Neural cell (in vitro differentiated cells): ENCODE data around the gene FGF4. TPM values are rescaled to one million over a fixed set of nuclear protein-coding genes. Genes with fewer than 3 reads are reported as not detected.

Experiments
- H2AFZ ChIP-seq: fragments of 200-600, 300-800 bp; sonication (generic), shearing (Covaris generic); 2 replicates; pipeline ENCODE4 v1.6.0; 2014; ENCODE audit warnings: low read depth, mild to moderate bottlenecking, antibody characterized with exemption, low read length, moderate library complexity
- H3F3A ChIP-seq: fragments of 200-600 bp; shearing (Covaris generic); 2 replicates; pipeline ENCODE4 v1.6.1; 2016; ENCODE audit warnings: mild to moderate bottlenecking, moderate library complexity, mixed read lengths, antibody characterized with exemption, low read length; ENCODE audit not compliant: insufficient read depth, poor library complexity, severe bottlenecking
- H3K27ac ChIP-seq: fragments of 200-600, 300-800 bp; sonication (generic), shearing (Covaris generic); 2 replicates; pipeline ENCODE4 v1.5.1; 2014; ENCODE audit warnings: mild to moderate bottlenecking, low read length, moderate library complexity
- H3K27me3 ChIP-seq: fragments of 300-800, 200-600 bp; sonication (generic), shearing (Covaris generic); 2 replicates; pipeline ENCODE4 v1.6.0; 2014; ENCODE audit warnings: mild to moderate bottlenecking, low read depth, low read length, moderate library complexity; ENCODE audit not compliant: insufficient read depth
- H3K36me3 ChIP-seq: fragments of 300-800, 200-600 bp; sonication (generic), shearing (Covaris generic); 2 replicates; pipeline ENCODE4 v1.5.1; 2014; ENCODE audit warnings: mild to moderate bottlenecking, antibody characterized with exemption, low read length, moderate library complexity; ENCODE audit not compliant: insufficient read depth
- H3K4me2 ChIP-seq: fragments of 300-800, 200-600 bp; sonication (generic), shearing (Covaris generic); 2 replicates; pipeline ENCODE4 v1.6.0; 2014; ENCODE audit warnings: mild to moderate bottlenecking, low read length
- H3K4me3 ChIP-seq: fragments of 300-800, 200-600 bp; sonication (generic), shearing (Covaris generic); 2 replicates; pipeline ENCODE4 v1.5.1; 2014; ENCODE audit warnings: mild to moderate bottlenecking, low read length, moderate library complexity
- H3K79me2 ChIP-seq: fragments of 200-600 bp; shearing (Covaris generic); replicated peaks from 2 replicates; pipeline ENCODE4 v1.6.0; 2014; ENCODE audit warnings: mild to moderate bottlenecking, low read length, moderate library complexity; ENCODE audit not compliant: insufficient read depth
- H3K9ac ChIP-seq: fragments of 300-800, 200-600 bp; sonication (generic), shearing (Covaris generic); 2 replicates; pipeline ENCODE4 v1.6.1; 2016; ENCODE audit warnings: mild to moderate bottlenecking, low read length, mixed read lengths
- H3K9me2 ChIP-seq: fragments of 200-600 bp; shearing (Covaris generic); 2 replicates; pipeline ENCODE4 v1.6.1; 2016; ENCODE audit warnings: mild to moderate bottlenecking, low read length, mixed read lengths; ENCODE audit not compliant: insufficient read depth
- H3K9me3 ChIP-seq: fragments of 200-600, 300-800 bp; sonication (generic), shearing (Covaris generic); 2 replicates; pipeline ENCODE4 v1.6.1; 2016; ENCODE audit warnings: mild to moderate bottlenecking, mixed run types, low read length, moderate library complexity, mixed read lengths
- H4K20me1 ChIP-seq: fragments of 200-600 bp; shearing (Covaris generic); 2 replicates; pipeline ENCODE4 v1.6.1; 2016; ENCODE audit warnings: mild to moderate bottlenecking, mixed run types; ENCODE audit not compliant: insufficient read depth
- CTCF ChIP-seq: fragments of 450-650 bp; IDR thresholded peaks from 2 replicates; pipeline ENCODE4 v1.5.1; 2014; ENCODE audit warnings: antibody characterized with exemption, mild to moderate bottlenecking, moderate library complexity; ENCODE audit not compliant: poor library complexity, severe bottlenecking
- EP300 ChIP-seq: fragments of 450-650 bp; conservative IDR thresholded peaks from 2 replicates; pipeline ENCODE4 v1.6.1; 2014; ENCODE audit warnings: antibody characterized with exemption, mild to moderate bottlenecking, moderate library complexity; ENCODE audit not compliant: poor library complexity, severe bottlenecking
- EZH2 ChIP-seq: fragments of 200-600, 300-800 bp; shearing (Covaris generic), sonication (generic); IDR thresholded peaks from 2 replicates; pipeline ENCODE4 v1.6.1; 2014; ENCODE audit warnings: antibody characterized with exemption, low read length, borderline replicate concordance, mild to moderate bottlenecking; ENCODE audit not compliant: insufficient read depth, poor library complexity, severe bottlenecking
- MXI1 ChIP-seq: fragments of 450-650 bp; conservative IDR thresholded peaks from 2 replicates; pipeline ENCODE4 v1.6.1; 2014; ENCODE audit warnings: antibody characterized with exemption, mild to moderate bottlenecking; ENCODE audit not compliant: poor library complexity, severe bottlenecking
- POLR2AphosphoS5 ChIP-seq: IDR thresholded peaks from 2 replicates; pipeline ENCODE4 v1.6.1; 2012
- RAD21 ChIP-seq: fragments of 450-650 bp; conservative IDR thresholded peaks from 2 replicates; pipeline ENCODE4 v1.6.1; 2014; ENCODE audit warnings: antibody characterized with exemption, mild to moderate bottlenecking, moderate library complexity
- SMC3 ChIP-seq: fragments of 450-650 bp; conservative IDR thresholded peaks from 2 replicates; pipeline ENCODE4 v1.6.1; 2014; ENCODE audit warnings: antibody characterized with exemption, mild to moderate bottlenecking, moderate library complexity; ENCODE audit not compliant: poor library complexity
- TAF1 ChIP-seq: IDR thresholded peaks from 2 replicates; pipeline ENCODE4 v1.6.1; 2012; ENCODE audit warnings: low read depth
- polyA plus RNA-seq: library from polyadenylated mRNA; depleted of rRNA; stranded (reverse); fragments of >200 nt; gene quantifications from 2 replicates; pipeline ENCODE4 v1.2.3, GENCODE V29; 2014
- TF ChIP-seq, protein P1 (sequence below): IDR thresholded peaks from 2 replicates; pipeline ENCODE4 v1.6.1; 2012; ENCODE audit warnings: borderline replicate concordance

Gene FGF4
- polyA plus RNA-seq, 1 donor from 2014 or later: not detected

DNA sequence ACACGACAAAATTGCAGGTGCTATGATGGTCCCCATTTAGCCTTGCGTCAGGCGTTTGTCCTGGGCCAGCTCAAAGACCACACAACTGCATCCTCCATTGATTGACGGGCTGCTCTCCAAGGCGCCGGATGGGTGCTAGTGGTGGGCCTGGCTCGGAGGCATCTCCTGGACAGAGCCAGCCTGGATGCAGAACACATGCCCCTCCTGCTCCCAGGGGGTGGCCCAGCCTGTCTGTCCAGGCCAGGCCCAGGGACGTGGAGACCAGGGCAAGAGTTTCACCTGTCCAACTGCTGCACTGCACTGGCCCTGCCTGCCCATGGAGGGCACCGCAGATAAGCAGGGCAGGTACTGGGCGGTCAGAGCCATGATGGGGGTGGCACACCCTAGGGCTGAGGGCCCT lies 47.9 kb downstream of the FGF4 start:
- Histone ChIP-seq H3K4me2 (no peak overlapping the region), H3K4me3 (no peak overlapping the region), H4K20me1 (no peaks in the 10 kb centered on the region), H3K27ac (no peak overlapping the region), H3K9me3 (no peaks in the 10 kb centered on the region), H3K79me2 (no peaks in the 10 kb centered on the region), H2AFZ (no peak overlapping the region), H3K9ac (no peak overlapping the region), H3K27me3 (no peaks in the 10 kb centered on the region), H3K36me3 (no peaks in the 10 kb centered on the region), H3F3A (no peaks in the 10 kb centered on the region), H3K9me2 (no peaks in the 10 kb centered on the region)
- TF ChIP-seq MXI1: no peak
- no peak for TF ChIP-seq EZH2
- TF ChIP-seq EP300: no peak
- no peak for TF ChIP-seq RAD21
- no peak for TF ChIP-seq SMC3
- TF ChIP-seq, protein P1, sequence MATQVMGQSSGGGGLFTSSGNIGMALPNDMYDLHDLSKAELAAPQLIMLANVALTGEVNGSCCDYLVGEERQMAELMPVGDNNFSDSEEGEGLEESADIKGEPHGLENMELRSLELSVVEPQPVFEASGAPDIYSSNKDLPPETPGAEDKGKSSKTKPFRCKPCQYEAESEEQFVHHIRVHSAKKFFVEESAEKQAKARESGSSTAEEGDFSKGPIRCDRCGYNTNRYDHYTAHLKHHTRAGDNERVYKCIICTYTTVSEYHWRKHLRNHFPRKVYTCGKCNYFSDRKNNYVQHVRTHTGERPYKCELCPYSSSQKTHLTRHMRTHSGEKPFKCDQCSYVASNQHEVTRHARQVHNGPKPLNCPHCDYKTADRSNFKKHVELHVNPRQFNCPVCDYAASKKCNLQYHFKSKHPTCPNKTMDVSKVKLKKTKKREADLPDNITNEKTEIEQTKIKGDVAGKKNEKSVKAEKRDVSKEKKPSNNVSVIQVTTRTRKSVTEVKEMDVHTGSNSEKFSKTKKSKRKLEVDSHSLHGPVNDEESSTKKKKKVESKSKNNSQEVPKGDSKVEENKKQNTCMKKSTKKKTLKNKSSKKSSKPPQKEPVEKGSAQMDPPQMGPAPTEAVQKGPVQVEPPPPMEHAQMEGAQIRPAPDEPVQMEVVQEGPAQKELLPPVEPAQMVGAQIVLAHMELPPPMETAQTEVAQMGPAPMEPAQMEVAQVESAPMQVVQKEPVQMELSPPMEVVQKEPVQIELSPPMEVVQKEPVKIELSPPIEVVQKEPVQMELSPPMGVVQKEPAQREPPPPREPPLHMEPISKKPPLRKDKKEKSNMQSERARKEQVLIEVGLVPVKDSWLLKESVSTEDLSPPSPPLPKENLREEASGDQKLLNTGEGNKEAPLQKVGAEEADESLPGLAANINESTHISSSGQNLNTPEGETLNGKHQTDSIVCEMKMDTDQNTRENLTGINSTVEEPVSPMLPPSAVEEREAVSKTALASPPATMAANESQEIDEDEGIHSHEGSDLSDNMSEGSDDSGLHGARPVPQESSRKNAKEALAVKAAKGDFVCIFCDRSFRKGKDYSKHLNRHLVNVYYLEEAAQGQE: no peak
- no peak for TF ChIP-seq TAF1
- TF ChIP-seq CTCF: no peak
- TF ChIP-seq POLR2AphosphoS5: no peak

GRCh38 chr11:69726481-69726880 lies 48.7 kb downstream of the FGF4 start:
- Histone ChIP-seq H3K27me3 (no peaks in the 10 kb centered on the region), H3K4me2 (no peak overlapping the region), H3K79me2 (no peaks in the 10 kb centered on the region), H3F3A (no peaks in the 10 kb centered on the region), H3K36me3 (no peaks in the 10 kb centered on the region), H3K9me3 (no peaks in the 10 kb centered on the region), H2AFZ (no peak overlapping the region), H3K27ac (no peak overlapping the region), H3K4me3 (no peak overlapping the region), H4K20me1 (no peaks in the 10 kb centered on the region), H3K9ac (no peak overlapping the region), H3K9me2 (no peaks in the 10 kb centered on the region)
- TF ChIP-seq POLR2AphosphoS5 (no peak), RAD21 (no peak), CTCF (no peak), EP300 (no peak), SMC3 (no peak), TAF1 (no peak), MXI1 (no peak), EZH2 (no peak)
- TF ChIP-seq, protein P1: no peak
